ENCODE results near the gene PITX3. TPM values are rescaled to one million over a fixed set of nuclear protein-coding genes. Genes with fewer than 3 reads are reported as not detected.

The PITX3 gene
- total and polyA plus RNA-seq, 3 experiments from 2014 or later, result not detected

DNA sequence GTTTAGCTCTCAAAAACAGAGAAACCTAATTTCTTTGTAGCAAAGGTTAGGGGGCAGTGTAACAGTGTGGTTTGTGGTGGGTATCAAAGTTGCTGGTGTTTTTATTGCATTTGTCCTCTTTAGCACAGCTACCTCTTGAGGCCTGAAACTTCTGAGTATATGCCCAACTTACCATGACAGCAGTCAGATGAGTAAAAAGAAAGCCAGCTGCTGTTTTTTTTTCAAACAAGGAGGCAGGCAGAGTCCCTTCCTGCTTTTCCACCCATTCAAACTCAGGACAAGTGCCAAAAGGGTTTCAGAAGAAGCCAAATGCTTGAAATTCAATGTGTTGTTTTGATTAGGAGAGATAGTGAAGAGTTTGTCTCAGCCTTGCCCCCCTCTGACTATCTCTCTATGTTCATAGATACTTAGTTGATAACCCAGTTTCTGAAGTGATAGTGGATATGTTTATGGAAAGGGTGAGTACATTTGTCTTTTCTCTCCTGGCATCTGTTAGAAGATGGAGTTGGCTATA is 27.1 kb upstream of the PITX3 start:
- peaks cover 15% of the 10 kb centered on the region for H3K4me1 ChIP-seq (ENCODE audit: insufficient read depth, low read length)
- Mint-ChIP-seq H3K36me3 (peaks cover 0 to 37% (median 5%) of the 10 kb centered on the region in 3 donors), H3K27me3 (no peaks in the 10 kb centered on the region), H3K27ac (peak overlapping the region in 6 of 8 donors; percentile 2 to 85 (median 35)), H3K4me1 (peaks cover 46 to 80% (median 79%) of the 10 kb centered on the region in 3 donors), H3K9me3 (no peaks in the 10 kb centered on the region), H3K4me3 (no peak overlapping the region)
- DNase-seq, result no peak
- H3K27me3 ChIP-seq (ENCODE audit: insufficient read depth, low read length, poor library complexity, severe bottlenecking), result no peaks in the 10 kb centered on the region
- no peak overlapping the region for H3K27ac ChIP-seq (ENCODE audit: low read depth, low read length)
- peaks cover 5% of the 10 kb centered on the region for H3K36me3 ChIP-seq (ENCODE audit: insufficient read depth, low read length)
- no peaks in the 10 kb centered on the region for H3K9me3 ChIP-seq (ENCODE audit: low read length)
- no peak overlapping the region for H3K4me3 ChIP-seq (ENCODE audit: low read length)
- ChIA-PET POLR2A (no interaction called here), CTCF (interaction anchor here (0.7 kb wide), 1 partner anchor 84 kb away, joined by 3 read pairs; no protein-coding TSS in a partner anchor)

DNA sequence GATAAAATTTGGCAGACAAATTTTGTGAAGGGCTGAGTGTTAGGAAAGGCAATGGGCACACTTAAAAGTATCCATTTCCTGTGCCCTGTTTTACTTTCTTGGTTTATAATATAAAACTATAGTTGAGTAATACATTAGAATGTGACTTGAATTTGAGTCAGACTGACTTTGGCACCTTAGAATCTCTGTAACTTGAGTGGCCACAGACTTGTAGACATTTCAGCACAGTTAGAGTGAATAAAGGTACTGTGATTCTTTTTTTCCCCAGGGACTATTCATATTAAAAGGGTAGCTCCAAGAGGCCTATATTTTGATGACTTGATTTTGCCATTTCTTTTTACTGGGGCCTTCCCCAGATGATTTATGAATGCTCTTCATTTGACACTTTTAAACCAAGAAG is 26.4 kb upstream of the PITX3 start:
- no peak overlapping the region for H3K4me3 Mint-ChIP-seq

GRCh38 chr10:102266670-102267069 is 25.4 kb upstream of the PITX3 start:
- H3K27me3 Mint-ChIP-seq, result no peaks in the 10 kb centered on the region
- H3K4me3 Mint-ChIP-seq, result no peak overlapping the region
- no peaks in the 10 kb centered on the region for H3K9me3 Mint-ChIP-seq
- POLR2A ChIA-PET, result no interaction called here
- H3K36me3 Mint-ChIP-seq, result peaks cover 0 to 53% (median 5%) of the 10 kb centered on the region in 3 donors
- DNase-seq, result no peak
- CTCF ChIA-PET, result interaction anchor here (1.0 kb wide), 1 partner anchor 317 kb away, joined by 3 read pairs; no protein-coding TSS in a partner anchor
- H3K36me3 ChIP-seq (ENCODE audit: insufficient read depth, low read length), result peaks cover 14% of the 10 kb centered on the region
- peak overlapping the region in 3 of 8 donors; percentile 40 to 66 (median 55) for H3K27ac Mint-ChIP-seq
- H3K4me1 ChIP-seq (ENCODE audit: insufficient read depth, low read length), result peaks cover 9% of the 10 kb centered on the region
- no peaks in the 10 kb centered on the region for H3K9me3 ChIP-seq (ENCODE audit: low read length)
- H3K4me3 ChIP-seq (ENCODE audit: low read length), result no peak overlapping the region
- H3K27me3 ChIP-seq (ENCODE audit: insufficient read depth, low read length, poor library complexity, severe bottlenecking), result no peaks in the 10 kb centered on the region
- H3K4me1 Mint-ChIP-seq, result peaks cover 47 to 78% (median 77%) of the 10 kb centered on the region in 3 donors
- H3K27ac ChIP-seq (ENCODE audit: low read depth, low read length), result no peak overlapping the region

More for the DNA sequence above, 26.4 kb upstream of the PITX3 start:
- Histone ChIP-seq H3K27ac (ENCODE audit: low read depth, low read length) (no peak overlapping the region), H3K9me3 (ENCODE audit: low read length) (no peaks in the 10 kb centered on the region), H3K27me3 (ENCODE audit: insufficient read depth, low read length, poor library complexity, severe bottlenecking) (no peaks in the 10 kb centered on the region), H3K4me3 (ENCODE audit: low read length) (no peak overlapping the region), H3K4me1 (ENCODE audit: insufficient read depth, low read length) (peaks cover 15% of the 10 kb centered on the region), H3K36me3 (ENCODE audit: insufficient read depth, low read length) (peaks cover 5% of the 10 kb centered on the region)
- peak overlapping the region in 6 of 8 donors; percentile 30 to 85 (median 50) for H3K27ac Mint-ChIP-seq
- ChIA-PET CTCF (interaction anchor here (0.7 kb wide), 1 partner anchor 84 kb away, joined by 3 read pairs; no protein-coding TSS in a partner anchor), POLR2A (interaction anchor here (0.6 kb wide), 1 partner anchor 52 kb away, joined by 3 read pairs; no protein-coding TSS in a partner anchor)
- no peaks in the 10 kb centered on the region for H3K9me3 Mint-ChIP-seq
- no peak for DNase-seq
- H3K36me3 Mint-ChIP-seq, result peaks cover 0 to 42% (median 5%) of the 10 kb centered on the region in 3 donors
- H3K4me1 Mint-ChIP-seq, result peaks cover 50 to 82% (median 80%) of the 10 kb centered on the region in 3 donors
- no peaks in the 10 kb centered on the region for H3K27me3 Mint-ChIP-seq

GRCh38 chr10:102264371-102264770 is 23.1 kb upstream of the PITX3 start:
- no peaks in the 10 kb centered on the region for H3K27me3 Mint-ChIP-seq
- H3K36me3 Mint-ChIP-seq, result peaks cover 0 to 70% (median 8%) of the 10 kb centered on the region in 3 donors
- no peaks in the 10 kb centered on the region for H3K9me3 Mint-ChIP-seq
- no peaks in the 10 kb centered on the region for H3K9me3 ChIP-seq (ENCODE audit: low read length)
- H3K36me3 ChIP-seq (ENCODE audit: insufficient read depth, low read length), result peaks cover 28% of the 10 kb centered on the region
- H3K4me3 Mint-ChIP-seq, result no peak overlapping the region
- H3K4me3 ChIP-seq (ENCODE audit: low read length), result no peak overlapping the region
- ChIA-PET CTCF (no interaction called here), POLR2A (no interaction called here)
- H3K4me1 Mint-ChIP-seq, result peaks cover 47 to 79% (median 68%) of the 10 kb centered on the region in 3 donors
- no peak overlapping the region for H3K27ac ChIP-seq (ENCODE audit: low read depth, low read length)
- H3K4me1 ChIP-seq (ENCODE audit: insufficient read depth, low read length), result peaks cover 9% of the 10 kb centered on the region
- H3K27me3 ChIP-seq (ENCODE audit: insufficient read depth, low read length, poor library complexity, severe bottlenecking), result no peaks in the 10 kb centered on the region
- peak overlapping the region in 1 of 8 donors; percentile 49 for H3K27ac Mint-ChIP-seq
- DNase-seq, result no peak

DNA sequence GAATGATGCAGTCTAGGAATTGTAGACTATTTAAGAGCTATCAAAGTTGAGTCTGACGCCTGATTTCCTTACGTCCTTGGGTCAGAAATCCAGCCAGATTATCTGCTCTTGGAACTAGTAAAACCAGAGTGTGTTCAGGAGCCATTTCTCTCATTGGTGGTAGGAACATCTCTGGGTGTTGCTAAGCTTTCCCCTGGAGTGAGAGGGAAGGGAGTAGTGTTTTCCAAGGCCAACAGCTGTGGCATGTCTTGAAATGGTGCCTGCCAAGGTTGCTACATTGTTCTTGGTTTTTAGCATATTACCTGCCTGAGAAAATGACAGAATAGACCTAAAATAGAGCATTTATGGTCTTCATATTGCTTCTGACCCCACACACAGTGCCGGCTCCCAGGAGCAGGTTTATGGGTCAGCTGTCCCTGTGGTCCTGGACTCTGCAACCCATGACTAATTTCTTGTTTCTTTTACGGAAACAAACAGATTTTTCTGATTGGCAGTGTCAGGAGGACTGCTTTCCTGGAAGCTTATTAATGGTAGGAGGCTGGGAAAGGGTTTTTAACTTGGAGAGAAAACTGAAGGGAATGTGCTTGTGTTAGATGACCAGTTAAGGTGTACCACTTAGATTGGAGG is 21.5 kb upstream of the PITX3 start:
- H3K4me1 ChIP-seq (ENCODE audit: insufficient read depth, low read length), result peaks cover 9% of the 10 kb centered on the region
- peaks cover 0 to 69% (median 7%) of the 10 kb centered on the region in 3 donors for H3K36me3 Mint-ChIP-seq
- H3K27ac ChIP-seq (ENCODE audit: low read depth, low read length), result no peak overlapping the region
- peaks cover 35 to 67% (median 53%) of the 10 kb centered on the region in 3 donors for H3K4me1 Mint-ChIP-seq
- no peaks in the 10 kb centered on the region for H3K27me3 ChIP-seq (ENCODE audit: insufficient read depth, low read length, poor library complexity, severe bottlenecking)
- CTCF ChIA-PET, result no interaction called here
- no peak for DNase-seq
- no peaks in the 10 kb centered on the region for H3K9me3 ChIP-seq (ENCODE audit: low read length)
- no peaks in the 10 kb centered on the region for H3K27me3 Mint-ChIP-seq
- H3K4me3 ChIP-seq (ENCODE audit: low read length), result no peak overlapping the region
- no peak overlapping the region for H3K4me3 Mint-ChIP-seq
- no peaks in the 10 kb centered on the region for H3K9me3 Mint-ChIP-seq
- H3K27ac Mint-ChIP-seq, result no peak overlapping the region
- POLR2A ChIA-PET, result no interaction called here
- H3K36me3 ChIP-seq (ENCODE audit: insufficient read depth, low read length), result peaks cover 28% of the 10 kb centered on the region

- no peaks in the 10 kb centered on the region for H3K27me3 ChIP-seq (ENCODE audit: insufficient read depth, low read length, poor library complexity, severe bottlenecking)
- CTCF ChIA-PET, result no interaction called here
- H3K9me3 ChIP-seq (ENCODE audit: low read length), result no peaks in the 10 kb centered on the region
- Mint-ChIP-seq H3K4me3 (no peak overlapping the region), H3K9me3 (no peaks in the 10 kb centered on the region), H3K36me3 (peaks cover 0 to 66% (median 7%) of the 10 kb centered on the region in 3 donors), H3K27ac (no peak overlapping the region), H3K27me3 (no peaks in the 10 kb centered on the region), H3K4me1 (peaks cover 29 to 57% (median 45%) of the 10 kb centered on the region in 3 donors)
- POLR2A ChIA-PET, result no interaction called here
- peaks cover 8% of the 10 kb centered on the region for H3K4me1 ChIP-seq (ENCODE audit: insufficient read depth, low read length)
- H3K4me3 ChIP-seq (ENCODE audit: low read length), result no peak overlapping the region
- H3K27ac ChIP-seq (ENCODE audit: low read depth, low read length), result no peak overlapping the region
- peaks cover 28% of the 10 kb centered on the region for H3K36me3 ChIP-seq (ENCODE audit: insufficient read depth, low read length)
- DNase-seq, result no peak
Measured at GRCh38 chr10:102261842-102262241, 20.5 kb upstream of the PITX3 start.

DNA sequence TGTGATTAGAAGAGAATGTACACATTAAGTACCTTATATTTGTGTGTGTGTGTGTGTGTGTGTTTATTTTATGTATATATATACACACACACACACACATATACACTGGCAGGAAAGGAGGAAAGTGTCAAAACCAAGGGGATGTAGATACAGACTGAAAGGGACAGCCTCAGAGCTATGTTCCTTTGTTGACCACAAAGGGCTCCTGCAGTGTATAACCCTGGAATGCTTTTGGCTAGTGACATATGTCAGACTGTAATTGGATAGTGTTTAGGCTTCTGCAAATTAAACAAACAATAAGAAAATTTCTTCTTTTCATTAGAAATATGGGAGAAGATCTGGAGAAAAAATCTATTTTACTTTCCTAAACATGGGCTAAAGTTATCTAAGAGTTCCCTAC is 19.9 kb upstream of the PITX3 start:
- no peaks in the 10 kb centered on the region for H3K9me3 Mint-ChIP-seq
- H3K9me3 ChIP-seq (ENCODE audit: low read length), result no peaks in the 10 kb centered on the region
- peaks cover 0 to 67% (median 8%) of the 10 kb centered on the region in 3 donors for H3K36me3 Mint-ChIP-seq
- ChIA-PET CTCF (no interaction called here), POLR2A (no interaction called here)
- peaks cover 29 to 53% (median 43%) of the 10 kb centered on the region in 3 donors for H3K4me1 Mint-ChIP-seq
- peaks cover 23% of the 10 kb centered on the region for H3K36me3 ChIP-seq (ENCODE audit: insufficient read depth, low read length)
- no peak for DNase-seq
- H3K27me3 Mint-ChIP-seq, result no peaks in the 10 kb centered on the region
- H3K27me3 ChIP-seq (ENCODE audit: insufficient read depth, low read length, poor library complexity, severe bottlenecking), result no peaks in the 10 kb centered on the region
- H3K4me3 ChIP-seq (ENCODE audit: low read length), result no peak overlapping the region
- H3K27ac ChIP-seq (ENCODE audit: low read depth, low read length), result no peak overlapping the region
- no peak overlapping the region for H3K27ac Mint-ChIP-seq
- peaks cover 2% of the 10 kb centered on the region for H3K4me1 ChIP-seq (ENCODE audit: insufficient read depth, low read length)
- H3K4me3 Mint-ChIP-seq, result no peak overlapping the region

DNA sequence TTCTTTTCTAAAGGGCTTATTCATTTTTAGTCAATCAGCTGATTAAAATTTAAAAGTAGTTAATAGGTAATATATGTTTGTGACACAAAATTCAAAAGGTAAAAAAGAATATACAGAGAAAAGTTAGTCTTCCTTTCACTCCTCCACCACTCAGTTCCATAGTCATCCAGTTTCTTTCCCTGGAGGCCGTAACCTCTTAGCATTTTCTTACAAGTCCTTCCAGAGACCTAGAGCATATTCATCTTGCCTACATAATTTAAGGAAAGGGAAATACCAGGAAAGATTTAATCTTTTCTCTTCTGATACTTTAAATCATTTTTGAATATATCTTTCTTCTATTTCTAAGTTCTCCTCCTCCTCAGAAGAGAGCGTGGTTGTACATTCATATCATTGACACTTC is 14.1 kb upstream of the PITX3 start:
- H3K27ac Mint-ChIP-seq, result peak overlapping the region in 1 of 8 donors; percentile 28
- DNase-seq, result no peak
- H3K4me1 Mint-ChIP-seq, result peaks cover 21 to 42% (median 42%) of the 10 kb centered on the region in 3 donors
- no peak overlapping the region for H3K27ac ChIP-seq (ENCODE audit: low read depth, low read length)
- H3K9me3 ChIP-seq (ENCODE audit: low read length), result no peaks in the 10 kb centered on the region
- no peak overlapping the region for H3K4me3 ChIP-seq (ENCODE audit: low read length)
- peaks cover 7% of the 10 kb centered on the region for H3K36me3 ChIP-seq (ENCODE audit: insufficient read depth, low read length)
- ChIA-PET POLR2A (no interaction called here), CTCF (interaction anchor here (8.1 kb wide), 1 partner anchor 25 kb away, joined by 48 read pairs; no protein-coding TSS in a partner anchor)
- no peaks in the 10 kb centered on the region for H3K9me3 Mint-ChIP-seq
- peaks cover 0 to 45% (median 8%) of the 10 kb centered on the region in 3 donors for H3K36me3 Mint-ChIP-seq
- no peak overlapping the region for H3K4me3 Mint-ChIP-seq
- no peaks in the 10 kb centered on the region for H3K27me3 ChIP-seq (ENCODE audit: insufficient read depth, low read length, poor library complexity, severe bottlenecking)
- no peaks in the 10 kb centered on the region for H3K27me3 Mint-ChIP-seq
- no peaks in the 10 kb centered on the region for H3K4me1 ChIP-seq (ENCODE audit: insufficient read depth, low read length)

All from CD8-positive, alpha-beta memory T cell (primary cell).